Right atrium auricular region (tissue), 2 donors: ENCODE measurements around the gene PHACTR1. TPM values are rescaled to one million over a fixed set of nuclear protein-coding genes. Genes with fewer than 3 reads are reported as not detected.
A peak's percentile ranks its signal among the peaks of the same experiment; 100 is the strongest.
"Not testable (repeated sequence)": the region's sequence is repeated elsewhere in the genome, so short reads cannot be mapped to it uniquely, and the experiment has no call there.

Experiments
- DNase-seq: peaks from one replicate; pipeline ENCODE4 v3.0.0-alpha.2; 2019; ENCODE audit warnings: low spot score
- H3K27ac ChIP-seq, 2 donors: fragments of 200-600 bp; sonication (generic); 1 replicate in 1 of 2; 2 replicates in 1 of 2; pipeline ENCODE4 v1.5.1; 2016 to 2019
- H3K27me3 ChIP-seq, 2 donors: fragments of 200-600 bp; sonication (generic); one replicate each; pipeline versions ENCODE4 v1.5.1 to v1.6.0; 2017 to 2019
- H3K36me3 ChIP-seq: fragments of 200-600 bp; sonication (generic); one replicate; pipeline ENCODE4 v1.5.1; 2016
- H3K4me1 ChIP-seq, 2 donors: fragments of 200-600 bp; sonication (generic); one replicate each; pipeline versions ENCODE4 v1.5.1 to v1.6.0; 2017 to 2019
- H3K4me3 ChIP-seq, 2 donors: fragments of 200-600 bp; sonication (generic); 1 replicate in 1 of 2; 2 replicates in 1 of 2; pipeline ENCODE4 v1.5.1; 2017 to 2019; ENCODE audit warnings: mild to moderate bottlenecking in 1 of 2, moderate library complexity in 1 of 2
- H3K9me3 ChIP-seq, 2 donors: fragments of 200-600 bp; sonication (generic); one replicate each; pipeline ENCODE4 v1.5.1; 2019
- total RNA-seq, 2 donors: library from RNA; depleted of rRNA; stranded (reverse); fragments of >200 nt; gene quantifications; one replicate each; pipeline ENCODE4 v1.1.0, GENCODE V29; 2016
- TF ChIP-seq, protein P1 (sequence below), 2 donors: fragments of 200-600 bp; sonication (generic); IDR thresholded peaks; one replicate each; pipeline ENCODE4 v1.5.1; 2019; ENCODE audit warnings: antibody characterized with exemption in 2 of 2

The PHACTR1 gene
- total RNA-seq, 2 donors from 2014 or later, result 19.1 to 46.0 TPM

DNA sequence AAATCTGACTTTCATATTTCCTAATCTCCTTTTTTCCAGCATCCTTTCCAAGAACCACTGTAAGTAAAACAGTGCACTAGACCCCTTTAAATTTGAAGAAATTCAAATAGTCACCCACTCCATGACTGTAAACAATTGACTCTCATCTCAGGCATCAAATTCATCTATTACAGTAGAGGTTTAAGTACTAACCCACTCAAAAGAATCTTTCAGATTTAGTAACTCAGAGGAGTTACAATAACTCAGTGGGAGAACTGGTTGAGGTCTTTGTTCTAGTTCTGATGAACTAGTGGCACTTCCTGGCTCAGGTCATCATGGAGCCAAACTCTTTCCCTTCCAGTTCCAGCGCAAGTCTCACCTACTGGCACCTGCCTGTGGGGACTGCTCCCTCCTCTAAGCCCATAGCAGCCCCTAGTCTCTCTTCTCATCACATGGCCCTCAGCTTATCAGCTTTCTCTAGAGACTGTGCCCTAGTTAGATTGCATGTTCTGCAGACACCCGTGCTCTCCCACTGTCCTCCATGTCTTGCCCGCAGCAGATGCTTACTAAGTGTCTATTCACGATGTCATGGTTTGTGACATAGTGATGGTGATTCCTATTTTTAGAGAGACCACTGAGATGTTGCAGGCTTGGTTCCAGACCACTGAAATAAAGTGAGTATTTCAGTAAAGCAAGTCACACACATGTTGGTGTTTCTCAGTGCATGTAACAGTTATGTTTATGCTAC, 415.5 kb downstream of the PHACTR1 start:
- DNase-seq, result no peak
- Histone ChIP-seq H3K4me3 (no peak overlapping the region), H3K9me3 (no peaks in the 10 kb centered on the region), H3K27ac (peak overlapping the region in 1 of 2 donors; percentile 9), H3K4me1 (no peaks in the 10 kb centered on the region), H3K36me3 (no peaks in the 10 kb centered on the region), H3K27me3 (no peaks in the 10 kb centered on the region)
- TF ChIP-seq, protein P1, sequence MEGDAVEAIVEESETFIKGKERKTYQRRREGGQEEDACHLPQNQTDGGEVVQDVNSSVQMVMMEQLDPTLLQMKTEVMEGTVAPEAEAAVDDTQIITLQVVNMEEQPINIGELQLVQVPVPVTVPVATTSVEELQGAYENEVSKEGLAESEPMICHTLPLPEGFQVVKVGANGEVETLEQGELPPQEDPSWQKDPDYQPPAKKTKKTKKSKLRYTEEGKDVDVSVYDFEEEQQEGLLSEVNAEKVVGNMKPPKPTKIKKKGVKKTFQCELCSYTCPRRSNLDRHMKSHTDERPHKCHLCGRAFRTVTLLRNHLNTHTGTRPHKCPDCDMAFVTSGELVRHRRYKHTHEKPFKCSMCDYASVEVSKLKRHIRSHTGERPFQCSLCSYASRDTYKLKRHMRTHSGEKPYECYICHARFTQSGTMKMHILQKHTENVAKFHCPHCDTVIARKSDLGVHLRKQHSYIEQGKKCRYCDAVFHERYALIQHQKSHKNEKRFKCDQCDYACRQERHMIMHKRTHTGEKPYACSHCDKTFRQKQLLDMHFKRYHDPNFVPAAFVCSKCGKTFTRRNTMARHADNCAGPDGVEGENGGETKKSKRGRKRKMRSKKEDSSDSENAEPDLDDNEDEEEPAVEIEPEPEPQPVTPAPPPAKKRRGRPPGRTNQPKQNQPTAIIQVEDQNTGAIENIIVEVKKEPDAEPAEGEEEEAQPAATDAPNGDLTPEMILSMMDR (IDR thresholded peaks at IDR 0.05), result no peak

DNA sequence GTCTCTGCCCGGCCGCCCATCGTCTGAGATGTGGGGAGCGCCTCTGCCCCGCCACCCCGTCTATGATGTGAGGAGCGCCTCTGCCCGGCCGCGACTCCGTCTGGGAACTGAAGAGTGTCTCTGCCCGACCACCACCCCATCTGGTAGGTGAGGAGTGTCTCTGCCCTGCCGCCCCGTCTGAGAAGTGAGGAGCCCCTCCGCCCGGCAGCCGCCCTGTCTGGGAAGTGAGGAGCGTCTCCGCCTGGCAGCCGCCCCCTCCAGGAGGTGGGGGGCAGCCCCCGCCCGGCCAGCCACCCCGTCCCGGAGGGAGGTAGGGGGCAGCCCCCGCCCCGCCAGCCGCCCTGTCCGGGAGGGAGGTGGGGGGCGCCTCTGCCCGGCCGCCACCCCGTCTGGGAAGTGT, 417.3 kb downstream of the PHACTR1 start:
- not testable (repeated sequence) for H3K36me3 ChIP-seq, H3K4me1 ChIP-seq, H3K4me3 ChIP-seq, DNase-seq, H3K27ac ChIP-seq, H3K27me3 ChIP-seq, H3K9me3 ChIP-seq

DNA sequence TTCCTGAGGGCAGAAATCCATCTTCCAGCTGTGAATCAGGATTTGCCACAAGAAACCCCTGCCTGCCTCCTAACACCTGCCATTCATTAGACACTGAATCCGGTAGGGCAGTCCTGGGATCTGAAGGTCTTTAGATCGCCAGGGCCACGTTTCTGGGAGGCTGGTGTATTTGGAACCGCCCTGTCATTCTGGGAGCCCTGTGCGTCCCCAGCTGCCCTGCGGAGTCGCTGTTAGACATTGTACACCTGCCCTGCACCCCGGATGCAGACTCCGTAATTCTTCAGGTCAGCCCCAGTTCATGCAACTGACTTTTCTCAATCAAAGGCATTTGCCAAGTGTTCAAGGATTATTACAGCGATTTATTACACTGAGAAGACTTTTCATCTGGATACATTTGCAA, 418.6 kb downstream of the PHACTR1 start:
- H3K27me3 ChIP-seq, result no peaks in the 10 kb centered on the region
- DNase-seq, result no peak
- no peaks in the 10 kb centered on the region for H3K36me3 ChIP-seq
- TF ChIP-seq, protein P1 (IDR thresholded peaks at IDR 0.05), result no peak
- H3K9me3 ChIP-seq, result no peaks in the 10 kb centered on the region
- H3K4me1 ChIP-seq, result no peaks in the 10 kb centered on the region
- no peak overlapping the region for H3K27ac ChIP-seq
- no peak overlapping the region for H3K4me3 ChIP-seq

DNA sequence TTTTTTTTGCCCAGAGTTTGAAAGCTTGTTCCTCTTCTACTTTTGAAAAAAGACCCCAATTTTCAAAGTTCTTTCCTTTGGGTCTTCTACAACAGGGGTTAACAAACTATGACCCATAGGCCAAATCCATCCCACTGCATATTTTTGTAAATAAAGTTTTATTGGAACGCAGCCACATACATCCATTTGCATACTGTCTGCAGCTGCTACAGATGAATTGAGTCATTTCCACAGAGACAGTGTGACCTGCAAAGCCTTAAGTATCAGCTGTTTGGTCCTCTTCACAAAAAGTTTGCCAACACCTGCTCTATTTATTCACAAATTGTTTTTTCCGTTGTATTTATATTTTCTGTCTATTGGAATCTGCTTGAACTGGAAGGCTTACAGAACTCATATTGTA, 422.6 kb downstream of the PHACTR1 start:
- no peak overlapping the region for H3K4me3 ChIP-seq
- no peaks in the 10 kb centered on the region for H3K36me3 ChIP-seq
- no peak overlapping the region for H3K27ac ChIP-seq
- H3K9me3 ChIP-seq, result no peaks in the 10 kb centered on the region
- no peaks in the 10 kb centered on the region for H3K4me1 ChIP-seq
- TF ChIP-seq, protein P1 (IDR thresholded peaks at IDR 0.05), result no peak
- DNase-seq, result no peak
- no peaks in the 10 kb centered on the region for H3K27me3 ChIP-seq

DNA sequence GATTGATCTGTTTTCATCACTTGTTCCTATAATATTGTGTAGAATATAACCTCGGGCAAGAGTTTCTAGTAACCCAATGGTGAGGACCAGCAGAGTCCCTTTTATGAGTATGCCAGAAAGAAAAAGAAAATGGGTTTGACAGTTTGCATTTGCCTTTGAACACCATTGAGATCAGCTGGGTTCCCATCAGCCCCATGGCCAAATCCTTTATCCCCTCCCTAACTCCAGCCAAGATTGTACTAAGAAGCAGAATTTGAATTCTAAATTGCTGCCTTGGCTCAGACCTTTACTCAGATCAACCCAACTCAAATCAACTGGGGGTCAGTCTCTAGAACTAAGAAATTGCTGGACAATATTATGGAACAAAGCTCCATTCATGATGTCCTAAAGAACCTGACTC, 424.4 kb downstream of the PHACTR1 start:
- TF ChIP-seq, protein P1 (IDR thresholded peaks at IDR 0.05), result no peak
- no peak overlapping the region for H3K4me3 ChIP-seq
- H3K9me3 ChIP-seq, result no peaks in the 10 kb centered on the region
- no peaks in the 10 kb centered on the region for H3K36me3 ChIP-seq
- H3K27ac ChIP-seq, result no peak overlapping the region
- DNase-seq, result no peak
- no peaks in the 10 kb centered on the region for H3K27me3 ChIP-seq
- peaks cover 0 to 3% of the 10 kb centered on the region in 2 donors for H3K4me1 ChIP-seq

DNA sequence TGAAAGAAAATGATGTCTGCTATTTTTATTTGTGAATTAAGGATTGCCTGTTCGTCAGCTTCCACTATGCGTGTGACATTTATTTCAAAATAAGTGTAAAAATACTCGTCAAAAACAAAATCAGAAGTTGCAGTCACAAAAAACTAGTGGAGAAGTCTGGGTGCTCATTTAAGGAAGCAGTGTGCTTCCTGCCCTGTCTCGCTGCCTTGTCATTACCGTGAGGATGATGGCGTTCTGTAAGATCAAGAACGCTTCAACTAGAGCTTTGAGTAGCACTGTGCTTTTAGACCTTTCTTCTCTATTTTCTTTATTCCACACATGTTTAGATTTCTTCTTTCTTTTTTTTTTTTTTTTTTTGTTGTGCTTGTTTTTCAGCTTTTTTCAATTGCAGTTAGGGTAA, 424.8 kb downstream of the PHACTR1 start:
- TF ChIP-seq, protein P1 (IDR thresholded peaks at IDR 0.05), result no peak
- H3K36me3 ChIP-seq, result no peaks in the 10 kb centered on the region
- no peak overlapping the region for H3K27ac ChIP-seq
- no peaks in the 10 kb centered on the region for H3K9me3 ChIP-seq
- DNase-seq, result no peak
- no peak overlapping the region for H3K4me3 ChIP-seq
- no peaks in the 10 kb centered on the region for H3K27me3 ChIP-seq
- peaks cover 0 to 3% of the 10 kb centered on the region in 2 donors for H3K4me1 ChIP-seq
